Fibroblast of upper back skin (primary cell): ENCODE data around the gene MSL3B.
"Not testable (repeated sequence)": the region's sequence is repeated elsewhere in the genome, so short reads cannot be mapped to it uniquely, and the experiment has no call there.

Experiments used
- DNase-seq: peaks from one replicate; pipeline ENCODE4 v3.0.0-alpha.2; 2013

Gene MSL3B

GRCh38 chr2:233867993-233868532, at the start of gene MSL3B:
MSL3B (minus strand) TSS chr2:233868386.
- peak; percentile 55 for DNase-seq

- DNase-seq, result no peak
Observed at GRCh38 chr2:233917116-233917515, 48.9 kb upstream of the MSL3B start, which contains the start of gene TRPM8. TRPM8 (plus strand) TSS chr2:233917373; CDS start chr2:233926538, 9,165 bp downstream.

DNA sequence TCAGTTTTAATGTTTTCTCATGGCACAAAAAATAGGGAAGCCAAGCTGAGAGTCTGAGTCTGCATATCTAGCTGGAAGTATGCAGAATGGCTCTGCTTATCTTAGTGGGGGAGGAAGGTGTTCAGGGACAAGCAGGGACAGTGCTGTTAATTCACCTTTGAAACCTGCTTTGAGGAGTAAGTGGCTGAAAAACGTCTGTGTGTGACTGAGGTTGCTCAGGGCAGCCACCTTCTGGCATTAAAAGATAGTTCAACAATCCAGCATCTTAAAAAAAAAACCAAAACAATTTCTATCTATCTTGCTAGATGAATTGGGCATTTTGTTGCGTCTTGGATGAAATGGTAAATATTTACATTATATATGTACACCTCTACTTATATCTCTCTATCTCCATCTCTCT, 46.9 kb upstream of the MSL3B start:
- no peak for DNase-seq

- DNase-seq, result peak; percentile 42
Observed at GRCh38 chr2:233912691-233913423, 44.7 kb upstream of the MSL3B start.

- no peak for DNase-seq
Observed at GRCh38 chr2:233907627-233908026, 39.4 kb upstream of the MSL3B start.

DNA sequence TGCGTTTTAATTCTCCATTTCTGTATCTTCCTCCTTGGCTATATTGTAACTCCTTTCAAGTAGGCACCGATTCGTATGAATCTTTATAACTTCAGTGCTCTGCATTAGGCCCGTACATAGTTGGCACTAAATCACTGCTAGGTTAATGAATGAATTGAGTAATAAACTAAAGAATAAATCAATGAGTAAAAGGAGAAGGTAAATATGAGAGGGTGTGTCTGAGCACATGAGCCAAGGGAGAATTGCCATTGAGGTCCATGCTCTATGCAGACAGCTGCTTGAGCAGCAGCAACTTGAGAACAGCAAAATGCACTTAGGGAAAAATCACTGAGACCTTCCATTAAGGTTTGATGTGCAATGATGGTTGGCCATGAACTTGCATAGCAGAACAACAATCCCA, 37.8 kb upstream of the MSL3B start:
- no peak for DNase-seq

- DNase-seq, result no peak
Observed at GRCh38 chr2:233901884-233902283, 33.7 kb upstream of the MSL3B start.

GRCh38 chr2:233901367-233901766, 33.2 kb upstream of the MSL3B start:
- no peak for DNase-seq

DNA sequence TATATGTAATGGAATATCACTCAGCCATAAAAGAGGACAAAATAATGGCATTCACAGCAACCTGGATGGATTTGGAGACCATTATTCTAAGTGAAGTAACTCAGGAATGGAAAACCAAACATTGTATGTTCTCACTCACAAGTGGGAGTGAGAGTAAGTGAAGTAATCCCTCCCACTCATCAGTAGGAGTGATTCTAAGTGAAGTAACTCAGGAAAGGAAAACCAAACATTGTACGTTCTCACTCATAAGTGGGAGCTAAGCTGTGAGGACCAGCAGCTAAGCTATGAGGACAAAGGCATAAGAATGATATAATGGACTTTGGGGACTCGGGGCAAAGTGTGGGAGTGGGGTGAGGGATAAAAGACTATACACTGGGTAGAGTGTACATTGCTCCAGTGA, 28.1 kb upstream of the MSL3B start:
- not testable (repeated sequence) for DNase-seq

- DNase-seq, result no peak
Observed at GRCh38 chr2:233892793-233893192, 24.6 kb upstream of the MSL3B start.

- no peak for DNase-seq
Observed at GRCh38 chr2:233882353-233882752, 14.2 kb upstream of the MSL3B start.

DNA sequence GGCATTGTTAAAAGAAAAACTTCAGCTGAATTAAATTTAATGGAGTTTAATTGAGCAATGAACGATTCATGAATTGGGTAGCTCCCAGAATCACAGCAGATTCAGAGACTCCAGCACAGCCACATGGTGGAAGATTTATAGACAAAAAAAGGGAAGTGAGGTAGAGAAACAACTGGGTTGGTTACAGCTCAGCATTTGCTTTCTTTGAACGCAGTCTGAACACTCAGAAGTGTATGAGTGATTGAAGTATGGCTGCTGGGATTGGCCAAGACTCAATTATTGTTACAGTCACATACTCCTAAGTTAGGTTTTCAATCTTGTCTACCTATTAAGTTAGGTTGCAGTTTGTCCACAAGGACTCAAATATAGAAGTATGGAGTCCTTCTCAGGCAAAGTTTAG, 3.9 kb upstream of the MSL3B start:
- not testable (repeated sequence) for DNase-seq

GRCh38 chr2:233871432-233871831, 3.2 kb upstream of the MSL3B start:
- no peak for DNase-seq

- no peak for DNase-seq
Observed at GRCh38 chr2:233866479-233866878, 1.7 kb downstream of the MSL3B start.

GRCh38 chr2:233865838-233866237, 2.3 kb downstream of the MSL3B start:
- no peak for DNase-seq

DNA sequence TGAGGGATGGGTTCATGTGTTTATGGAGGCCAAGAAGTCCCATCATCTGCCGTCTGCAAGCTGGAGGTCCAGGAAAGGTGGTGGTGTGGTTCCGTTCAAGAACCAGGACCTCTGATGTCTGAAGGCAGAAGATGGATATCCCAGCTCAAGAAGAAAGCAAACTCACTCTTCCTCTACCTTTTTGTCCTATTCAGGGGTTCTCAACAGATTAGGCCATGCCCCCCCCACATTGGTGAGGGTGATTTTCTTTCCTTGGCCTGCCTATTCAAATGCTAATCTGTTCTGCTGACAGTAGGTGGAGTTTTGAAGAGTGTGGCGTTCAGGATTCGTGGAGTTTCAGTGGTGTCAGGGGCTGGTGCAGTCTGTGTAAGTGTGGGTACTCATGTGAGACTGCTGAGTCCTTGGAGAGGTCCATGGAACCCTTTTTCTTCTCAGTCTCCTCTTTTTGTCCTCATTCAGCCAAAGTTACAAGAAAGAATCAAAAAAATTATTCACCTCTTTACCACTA, 5.9 kb downstream of the MSL3B start:
- no peak for DNase-seq

GRCh38 chr2:233858331-233858730, 9.9 kb downstream of the MSL3B start:
- no peak for DNase-seq

GRCh38 chr2:233857511-233858141, 10.6 kb downstream of the MSL3B start:
- DNase-seq, result no peak

GRCh38 chr2:233856184-233856583, 12.0 kb downstream of the MSL3B start:
- no peak for DNase-seq

DNA sequence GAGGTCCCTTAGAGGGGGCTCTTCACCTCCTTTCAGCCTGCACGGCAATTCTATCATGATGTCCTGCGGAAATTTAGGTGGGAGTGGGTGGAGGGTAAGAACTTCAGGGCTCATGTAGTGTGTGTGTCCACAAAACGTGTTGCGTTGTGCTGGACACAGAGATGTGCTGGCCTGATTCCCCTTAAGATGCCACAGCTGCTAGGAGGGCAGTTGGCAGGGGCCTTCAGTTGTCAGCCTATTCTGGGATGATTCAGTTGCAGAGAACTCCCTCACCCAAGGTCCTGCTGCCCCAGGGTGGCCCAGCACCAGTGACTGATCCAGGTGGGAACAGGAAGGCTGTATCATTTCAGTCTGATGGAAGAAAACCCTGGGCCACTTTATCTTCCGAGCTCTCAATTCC, 12.8 kb downstream of the MSL3B start:
- no peak for DNase-seq

- peak; percentile 96 for DNase-seq
Observed at GRCh38 chr2:233854241-233854981, 13.8 kb downstream of the MSL3B start, which contains the start of gene HJURP. HJURP (minus strand) TSS chr2:233854535; CDS start chr2:233854500, 35 bp downstream.

DNA sequence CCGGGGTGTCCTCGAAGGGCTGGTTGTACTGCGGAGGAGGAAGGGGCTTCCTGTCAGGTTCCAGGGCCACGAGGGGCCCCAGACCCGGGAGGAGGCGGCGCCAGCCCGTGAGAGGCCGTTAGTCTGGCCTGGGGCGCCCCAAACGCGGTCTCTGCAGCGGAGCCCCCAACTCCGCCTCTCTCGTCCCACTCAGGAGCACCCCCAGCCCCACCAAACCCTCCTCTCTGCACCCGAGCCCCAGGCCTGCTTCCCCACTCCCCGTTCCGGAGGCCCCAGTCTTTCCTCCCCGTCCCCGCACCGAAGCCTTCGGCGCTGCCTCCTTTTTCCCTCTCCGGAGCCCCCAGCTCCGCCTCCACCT, 14.3 kb downstream of the MSL3B start:
- DNase-seq, result no peak

DNA sequence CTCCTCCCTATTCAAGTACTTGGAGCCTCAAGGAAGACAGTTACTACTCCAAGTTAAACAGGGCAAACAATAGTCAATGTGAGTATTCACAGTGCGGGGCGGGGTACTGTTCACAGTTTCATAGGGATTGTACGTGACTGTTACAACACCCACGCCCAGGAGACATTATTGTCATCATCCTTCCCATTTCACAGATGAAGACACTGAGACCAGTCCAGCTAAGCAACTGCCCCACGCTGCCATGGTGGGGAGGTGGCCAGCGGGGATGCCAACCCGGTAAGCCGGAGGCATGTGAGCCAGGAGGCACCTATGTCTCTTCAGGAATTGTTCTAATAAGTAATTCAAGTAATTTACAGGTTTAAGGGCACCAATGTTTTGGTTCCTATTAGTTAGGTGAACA, 14.8 kb downstream of the MSL3B start:
- DNase-seq, result no peak
